GM15510 (cell line): Measurements from ENCODE around the gene METTL16.

Source experiments
- POLR2A ChIP-seq: IDR thresholded peaks from 3 replicates; pipeline ENCODE4 v1.6.1; 2011; ENCODE audit warnings: borderline replicate concordance; ENCODE audit not compliant: insufficient read length; ENCODE audit errors: extremely low read depth

METTL16 gene

DNA sequence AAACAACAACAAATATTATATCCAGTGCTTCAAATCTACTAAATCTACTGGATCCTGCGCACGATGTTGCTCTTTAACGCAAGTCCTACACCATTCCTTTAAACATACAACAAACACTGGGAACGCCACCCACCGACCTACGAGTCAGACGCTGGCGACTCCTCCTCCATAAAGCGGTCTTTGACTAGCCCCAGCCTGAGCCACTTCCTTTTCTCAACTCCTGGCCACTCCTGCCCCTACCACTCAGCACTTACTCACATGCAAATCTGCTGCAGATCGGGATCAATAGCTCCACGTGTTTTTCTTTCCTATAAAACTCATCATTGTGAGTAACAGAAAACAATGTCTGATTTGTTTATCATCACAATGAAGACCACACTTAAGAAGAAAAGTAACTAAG is 78.0 kb downstream of the METTL16 start:
- no peak for TF ChIP-seq POLR2A

DNA sequence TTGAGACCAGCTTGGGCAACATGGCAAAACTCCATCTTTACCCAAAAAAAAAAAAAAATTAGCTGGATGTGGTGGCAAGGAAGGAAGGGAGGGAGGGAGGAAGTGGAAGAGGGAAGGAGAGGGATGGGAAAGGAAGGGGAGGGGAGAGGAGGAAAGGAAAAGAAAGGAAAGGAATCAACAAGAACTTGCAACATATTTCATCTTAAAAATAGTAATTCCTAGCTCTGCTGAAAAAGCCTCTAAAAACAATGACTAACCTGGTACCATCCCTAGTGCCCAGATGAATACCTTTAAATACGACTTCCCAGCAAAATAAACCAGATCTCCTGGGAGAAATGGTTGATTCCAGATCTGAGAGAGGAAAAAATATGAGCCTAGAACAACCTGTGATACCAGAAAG is 83.8 kb downstream of the METTL16 start:
- no peak for TF ChIP-seq POLR2A

DNA sequence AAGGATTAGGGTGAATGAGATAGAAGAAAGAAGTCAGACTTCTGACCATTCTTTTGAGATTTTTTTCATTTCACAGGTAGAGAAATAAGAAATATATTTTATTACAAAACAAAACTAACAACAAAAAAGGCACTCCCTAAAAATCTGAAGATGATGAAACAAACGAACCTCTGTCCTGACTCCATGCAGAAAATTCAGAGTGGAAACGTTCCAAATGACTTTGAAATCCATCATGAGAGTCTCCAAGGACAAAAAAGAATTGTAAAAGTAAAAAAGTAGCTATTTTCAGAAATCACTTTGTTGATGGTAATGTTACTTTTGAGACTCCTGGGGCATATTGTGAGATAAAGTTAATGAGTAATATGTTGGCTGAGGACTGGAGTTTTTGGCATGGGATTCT is 84.5 kb downstream of the METTL16 start:
- TF ChIP-seq POLR2A = no peak

DNA sequence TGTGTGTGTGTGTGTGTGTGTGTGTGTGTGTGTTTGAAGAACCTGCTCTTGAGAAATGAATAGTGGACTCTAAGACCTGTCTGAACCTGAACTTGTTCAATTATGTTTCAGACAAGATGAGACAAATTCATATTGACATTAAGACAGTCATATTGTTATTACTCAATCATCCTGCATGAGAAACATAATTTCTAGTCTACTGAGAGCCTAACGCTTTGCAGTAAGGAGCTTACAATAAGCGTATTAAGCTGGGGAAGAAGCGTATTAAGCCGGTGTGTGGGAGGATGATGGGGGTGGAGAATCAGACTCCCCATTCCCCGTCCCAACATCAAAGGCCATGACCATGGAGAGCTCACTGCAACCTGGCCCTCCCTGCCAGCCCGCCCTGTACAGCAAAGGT is 88.4 kb downstream of the METTL16 start:
- no peak for TF ChIP-seq POLR2A

DNA sequence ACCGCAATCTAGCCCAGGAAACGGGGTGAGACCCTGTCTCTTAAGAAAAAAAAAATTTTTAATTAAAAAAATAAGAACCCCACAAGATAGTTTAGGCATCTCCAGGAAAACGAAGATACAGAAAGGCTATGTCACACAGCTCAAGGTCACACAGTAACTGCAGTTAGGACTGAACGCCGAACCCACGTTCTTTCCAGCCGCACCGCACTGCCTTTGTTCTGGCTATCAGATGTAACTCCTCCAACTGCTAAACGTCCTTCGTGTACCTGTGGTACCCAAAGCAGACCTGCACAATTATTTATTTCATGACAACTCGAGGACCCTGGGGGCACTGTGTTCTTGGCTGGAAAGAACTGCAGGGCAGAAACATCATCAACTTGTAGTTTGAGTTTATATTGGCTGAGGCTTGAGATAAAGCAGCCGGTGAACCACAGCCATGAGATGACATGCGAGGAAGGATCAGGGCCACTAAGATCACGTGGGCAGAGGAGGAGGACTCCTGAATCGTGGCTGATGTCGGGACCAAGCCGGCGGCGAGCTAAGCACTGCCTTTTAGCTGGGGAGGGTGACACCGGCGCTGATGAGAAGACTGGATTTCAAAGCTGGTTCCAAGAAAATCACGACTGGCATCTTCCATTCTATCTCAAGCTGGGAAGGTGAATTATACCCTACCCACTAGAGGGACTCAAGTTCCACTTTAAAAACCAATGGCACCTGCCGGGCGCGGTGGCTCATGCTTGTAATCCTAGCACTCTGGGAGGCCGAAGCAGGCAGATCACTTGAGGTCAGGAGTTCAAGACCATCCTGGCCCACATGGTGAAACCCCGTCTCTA is 90.2 kb downstream of the METTL16 start:
- TF ChIP-seq POLR2A = no peak

DNA sequence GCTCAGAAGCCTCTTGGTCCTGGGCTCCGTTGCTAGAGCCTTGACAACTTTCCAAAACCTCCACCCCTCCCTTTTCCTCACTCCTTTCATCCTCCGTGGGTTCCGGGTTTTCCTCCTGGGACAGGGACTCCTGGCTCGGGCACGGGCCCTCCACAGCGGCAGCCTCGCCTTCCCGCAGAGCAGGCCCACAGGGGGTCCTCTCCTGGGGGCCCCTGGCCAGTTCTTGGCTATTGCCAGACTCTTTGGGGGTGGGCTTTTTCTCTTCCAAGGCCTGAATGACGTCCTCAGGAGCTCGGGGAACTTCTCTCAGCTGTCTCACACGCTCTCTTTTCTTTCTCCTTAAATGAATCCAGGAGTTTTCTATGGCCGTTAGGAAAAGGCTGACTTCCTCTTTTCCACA is 91.5 kb downstream of the METTL16 start:
- TF ChIP-seq POLR2A = no peak

DNA sequence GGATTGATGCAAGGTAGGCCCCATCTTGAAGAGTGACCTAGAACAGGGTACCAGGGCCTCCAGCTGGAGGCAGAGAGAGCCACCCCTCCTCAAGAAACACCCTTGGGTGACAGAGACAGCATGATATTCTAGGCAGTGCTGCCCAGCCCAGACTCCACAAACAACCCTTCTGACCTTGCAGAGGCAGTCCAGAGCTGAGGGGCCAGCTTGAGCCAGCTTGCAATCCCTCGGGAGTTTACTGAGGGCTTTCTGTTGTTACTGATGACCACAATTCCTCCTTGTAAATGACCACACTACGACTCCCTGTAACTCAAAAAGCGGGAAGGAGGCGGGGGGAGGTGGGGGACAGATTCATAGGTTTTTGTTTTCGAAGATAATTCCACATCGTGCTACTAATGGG is 92.2 kb downstream of the METTL16 start:
- no peak for TF ChIP-seq POLR2A

DNA sequence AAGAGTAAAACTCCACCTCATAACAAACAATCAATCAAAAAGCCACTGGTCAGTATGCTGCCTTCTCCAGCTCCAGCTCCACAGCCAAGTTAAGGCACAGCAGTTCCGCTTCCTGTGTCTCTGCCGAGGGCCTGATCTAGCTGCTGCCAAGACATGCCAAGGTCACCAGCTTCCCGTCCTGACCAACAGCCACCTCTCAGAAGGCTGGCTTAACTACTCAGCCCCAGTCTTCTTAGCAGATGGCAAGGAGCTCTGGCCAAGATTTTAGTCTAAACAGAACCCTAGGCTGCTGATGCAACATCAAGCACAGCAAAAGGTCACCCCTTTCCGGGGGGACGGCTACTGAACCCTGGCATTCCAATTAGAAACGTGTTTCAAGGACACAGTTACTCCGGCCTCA is 93.1 kb downstream of the METTL16 start:
- TF ChIP-seq POLR2A = no peak

DNA sequence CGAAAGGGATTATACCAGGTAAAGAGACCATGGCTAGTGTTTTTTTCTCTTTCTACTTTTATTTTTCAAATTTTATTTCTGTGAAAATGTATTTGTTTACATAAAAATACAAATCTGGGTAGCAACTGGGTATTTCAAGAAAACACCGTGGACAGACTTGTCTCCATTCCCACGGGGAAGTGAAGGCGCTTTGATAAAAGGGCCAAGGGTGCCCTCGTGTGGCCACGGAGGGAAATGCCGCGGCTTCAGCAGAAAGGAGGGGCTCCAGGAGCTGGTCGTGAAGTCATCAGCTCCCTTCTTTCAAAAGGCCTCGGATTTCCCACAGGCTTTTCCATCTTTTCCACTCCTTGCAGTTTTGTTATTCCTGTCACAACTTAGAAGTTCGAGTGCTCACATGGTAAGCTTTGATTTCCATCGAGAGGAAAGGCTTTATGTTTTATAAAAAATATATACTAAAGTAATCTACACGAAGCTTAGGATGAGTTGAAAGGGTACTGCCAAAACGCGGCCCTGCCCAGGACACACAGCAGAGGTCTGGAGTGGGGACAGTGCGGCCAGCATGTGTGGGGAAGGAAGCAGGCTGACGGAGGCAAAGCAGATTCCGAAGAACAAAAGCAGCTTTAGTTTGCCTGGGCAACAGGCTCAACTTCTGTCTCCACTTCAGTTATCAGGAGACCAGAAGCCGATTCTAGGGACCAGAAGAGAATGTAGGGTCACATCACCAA is 95.5 kb downstream of the METTL16 start:
- no peak for TF ChIP-seq POLR2A

DNA sequence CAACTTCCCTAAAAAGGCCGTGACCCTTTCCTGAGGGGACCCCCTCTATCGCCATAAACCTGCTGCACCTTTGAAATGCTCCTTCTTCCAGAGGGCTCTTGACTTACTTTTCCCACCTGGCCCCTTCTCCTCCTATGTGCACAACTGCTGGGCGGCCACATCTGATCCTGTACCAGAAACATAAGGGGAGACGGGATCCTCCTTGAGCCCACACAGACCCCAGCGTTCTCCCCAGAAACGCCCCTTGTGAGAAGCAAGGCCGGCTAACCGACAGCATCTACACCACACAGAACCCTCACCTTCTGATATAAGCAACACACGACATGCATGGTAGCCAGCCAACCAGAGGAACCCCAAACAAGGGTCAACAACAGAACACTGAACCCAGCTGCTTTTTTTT is 96.6 kb downstream of the METTL16 start:
- TF ChIP-seq POLR2A = no peak

DNA sequence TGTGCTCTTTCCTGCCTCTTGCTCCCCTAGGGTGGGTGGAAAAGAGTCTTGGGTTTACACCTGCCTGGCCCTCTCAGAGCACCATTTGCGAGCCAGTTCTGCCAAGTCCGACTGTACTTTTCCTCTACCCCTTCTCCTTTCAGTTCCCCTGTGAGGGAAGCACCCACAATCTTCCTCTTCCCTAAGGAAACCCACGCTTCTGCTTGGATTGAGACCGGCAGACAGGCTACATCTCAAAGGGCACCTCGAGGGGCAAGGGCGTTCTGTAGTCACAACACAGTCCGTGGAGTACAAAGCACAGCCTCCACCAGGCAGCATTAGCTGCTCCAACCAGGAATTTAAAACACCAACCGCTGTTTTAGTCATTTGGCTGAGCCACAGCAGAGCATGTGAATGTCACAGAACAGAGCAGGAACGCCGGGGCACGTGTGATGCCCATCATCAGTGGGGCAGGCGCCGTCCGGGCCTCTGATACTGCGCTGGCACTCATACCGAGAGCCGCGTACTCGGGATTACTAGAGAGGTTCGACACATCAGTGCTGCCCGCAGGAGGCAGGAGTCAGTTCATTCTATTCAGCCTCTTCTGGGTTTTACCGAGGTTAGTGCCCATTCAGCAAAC is 97.1 kb downstream of the METTL16 start:
- TF ChIP-seq POLR2A = no peak

DNA sequence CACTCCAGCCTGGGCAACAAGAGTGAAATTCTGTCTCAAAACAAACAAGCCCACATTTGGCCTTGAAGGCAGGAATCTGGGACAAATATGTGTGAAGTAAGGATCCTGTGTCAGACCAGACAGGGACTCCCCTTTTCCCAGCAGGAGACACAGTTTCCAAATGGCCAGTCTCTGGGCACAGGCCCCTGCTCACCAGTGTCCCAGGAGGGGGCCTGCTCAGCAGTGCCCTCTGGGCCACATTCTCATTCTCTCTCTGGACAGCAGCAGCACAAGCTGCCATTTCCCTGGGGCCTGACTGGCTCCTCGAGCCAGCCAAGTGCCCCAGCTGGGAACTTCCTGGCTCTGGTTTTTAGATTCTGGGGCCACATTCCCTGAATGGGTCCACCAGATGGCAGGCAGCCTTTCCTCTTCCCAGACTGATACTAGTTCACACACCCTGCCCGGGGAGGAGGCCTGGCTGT is 99.1 kb downstream of the METTL16 start:
- TF ChIP-seq POLR2A = no peak

DNA sequence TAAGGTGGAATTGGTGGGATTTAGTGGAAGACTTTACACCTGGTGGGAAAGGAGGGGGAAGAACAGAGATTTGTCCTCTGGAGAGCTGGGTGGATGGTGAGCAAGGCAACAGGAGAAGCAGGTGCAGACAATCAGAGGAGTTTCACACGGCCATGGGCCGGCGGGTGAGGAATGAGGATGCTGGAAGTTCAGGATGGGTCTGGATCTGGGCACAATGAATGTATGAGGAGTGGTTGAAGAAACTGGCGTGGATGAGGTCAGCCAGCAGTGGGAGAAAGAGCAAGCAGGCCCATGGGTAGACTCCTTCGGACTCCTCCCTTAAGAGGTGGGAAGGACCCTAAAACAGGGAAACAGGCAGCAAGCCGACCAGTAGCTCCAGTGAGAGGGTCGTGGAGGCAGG is 100.7 kb downstream of the METTL16 start:
- no peak for TF ChIP-seq POLR2A

DNA sequence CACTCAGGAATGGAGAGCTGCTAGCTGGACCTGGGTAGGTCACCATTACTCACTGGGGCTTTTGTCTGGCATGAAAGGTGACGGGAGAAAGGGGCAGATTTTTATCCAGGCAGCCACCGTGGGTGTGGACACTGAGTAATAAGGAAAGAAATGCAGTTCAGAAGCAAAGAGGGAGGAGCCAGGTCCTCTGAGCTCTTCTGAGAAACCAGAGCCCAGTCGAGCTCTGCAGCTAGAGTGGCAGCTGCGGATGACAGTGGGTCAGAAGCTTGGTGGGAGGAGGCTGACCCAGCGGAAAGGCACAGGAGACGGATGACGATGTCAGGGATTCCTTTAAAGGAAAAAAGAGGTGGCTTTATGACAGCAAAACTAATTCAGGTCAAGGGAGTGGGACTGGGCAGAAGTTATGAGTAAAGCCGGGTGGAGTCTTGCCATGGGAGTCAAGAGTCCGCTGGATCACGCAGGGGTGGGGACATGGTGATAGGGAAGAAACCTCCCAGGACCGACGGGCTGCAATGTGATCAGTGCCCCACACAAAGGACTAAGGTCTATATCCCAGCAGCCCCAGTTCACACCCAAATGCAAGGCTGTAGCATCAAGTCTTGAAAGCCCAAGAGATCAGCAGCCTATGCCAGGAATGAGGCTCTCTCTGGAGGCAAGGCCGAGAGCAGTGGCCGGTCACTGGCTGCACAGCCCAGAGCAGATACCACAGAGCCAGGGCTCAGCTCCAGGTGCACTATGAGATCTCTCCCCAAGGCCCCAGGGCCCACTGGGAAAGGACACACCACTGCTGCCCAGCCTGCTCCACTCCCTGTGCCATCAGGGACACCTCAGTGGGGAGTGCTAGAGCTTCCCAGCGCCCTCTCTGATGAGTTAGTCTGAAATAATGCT is 104.5 kb downstream of the METTL16 start:
- no peak for TF ChIP-seq POLR2A
